CD4-positive, alpha-beta T cell treated with Interleukin-2 at 100 ng/mL for 4 hours (primary cell): ENCODE data around the gene STK24.

Experiments used
- DNase-seq: peaks from one replicate; pipeline ENCODE4 v3.0.0-alpha.2; 2020; ENCODE audit warnings: low spot score

Gene STK24

GRCh38 chr13:98532254-98532653, 44.7 kb downstream of the STK24 start:
- DNase-seq, result no peak

DNA sequence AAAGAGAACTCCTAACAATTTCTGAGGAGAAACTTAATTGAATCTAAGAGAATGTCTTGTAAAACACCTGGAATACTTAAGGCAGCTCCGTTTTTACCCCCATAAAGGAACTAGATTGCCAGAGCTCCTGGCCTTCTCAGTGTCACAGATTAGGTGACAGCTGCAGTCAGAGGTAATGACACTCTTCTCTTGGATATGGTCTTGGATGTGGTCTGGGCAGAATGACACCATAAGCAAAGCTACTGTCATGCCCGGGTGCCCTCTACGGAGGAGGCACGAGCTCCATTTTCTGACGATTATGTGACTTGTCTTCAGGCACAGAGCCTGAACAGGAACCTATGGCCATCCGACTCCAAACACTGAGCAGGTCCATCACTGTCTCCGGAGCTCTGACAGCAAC, 46.7 kb downstream of the STK24 start:
- DNase-seq, result no peak

- DNase-seq, result no peak
Observed at GRCh38 chr13:98529171-98529570, 47.7 kb downstream of the STK24 start.

DNA sequence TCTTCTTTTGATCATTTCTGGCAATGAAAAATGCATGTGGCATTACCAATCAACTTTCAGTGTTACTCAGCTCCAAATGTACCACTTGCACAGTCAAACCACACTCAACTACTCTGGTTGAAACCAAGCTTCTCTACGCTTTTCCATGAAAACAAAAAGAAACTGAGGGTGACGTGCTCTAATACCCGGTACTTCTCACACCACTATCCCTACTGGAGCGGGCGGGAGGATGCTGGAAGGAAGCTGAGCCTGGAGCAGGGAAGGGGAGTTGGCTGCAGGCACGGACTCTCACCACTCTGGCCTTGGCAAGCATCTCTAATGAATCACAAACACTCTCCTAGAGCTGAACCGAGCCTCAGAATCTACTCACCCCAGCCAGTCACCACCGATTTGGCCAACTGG, 48.2 kb downstream of the STK24 start:
- no peak for DNase-seq

DNA sequence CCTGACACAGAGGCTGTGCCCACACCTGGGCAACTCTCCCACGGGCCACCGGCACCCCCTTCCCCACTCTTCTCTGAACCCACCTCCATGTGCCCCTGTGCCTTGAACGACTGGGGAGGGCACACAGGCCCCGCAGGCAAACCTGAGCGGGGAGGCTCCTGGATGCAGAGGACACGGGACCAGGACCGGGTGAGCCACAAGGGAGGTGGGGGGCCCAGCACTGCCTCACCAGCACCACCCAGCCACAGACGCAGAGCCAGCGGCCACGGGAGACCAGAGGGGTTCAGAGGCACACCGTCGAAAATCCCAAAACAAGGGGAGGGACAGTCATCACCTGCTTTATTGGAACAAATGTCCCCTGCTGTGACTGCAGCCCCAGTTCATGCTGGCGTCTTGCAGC, 49.4 kb downstream of the STK24 start:
- no peak for DNase-seq

- DNase-seq, result no peak
Observed at GRCh38 chr13:98526182-98526512, 50.8 kb downstream of the STK24 start.

- DNase-seq, result no peak
Observed at GRCh38 chr13:98525456-98526181, 51.3 kb downstream of the STK24 start.

GRCh38 chr13:98524793-98525192, 52.1 kb downstream of the STK24 start:
- DNase-seq, result no peak

GRCh38 chr13:98524391-98524790, 52.5 kb downstream of the STK24 start:
- DNase-seq, result peak; percentile 39

DNA sequence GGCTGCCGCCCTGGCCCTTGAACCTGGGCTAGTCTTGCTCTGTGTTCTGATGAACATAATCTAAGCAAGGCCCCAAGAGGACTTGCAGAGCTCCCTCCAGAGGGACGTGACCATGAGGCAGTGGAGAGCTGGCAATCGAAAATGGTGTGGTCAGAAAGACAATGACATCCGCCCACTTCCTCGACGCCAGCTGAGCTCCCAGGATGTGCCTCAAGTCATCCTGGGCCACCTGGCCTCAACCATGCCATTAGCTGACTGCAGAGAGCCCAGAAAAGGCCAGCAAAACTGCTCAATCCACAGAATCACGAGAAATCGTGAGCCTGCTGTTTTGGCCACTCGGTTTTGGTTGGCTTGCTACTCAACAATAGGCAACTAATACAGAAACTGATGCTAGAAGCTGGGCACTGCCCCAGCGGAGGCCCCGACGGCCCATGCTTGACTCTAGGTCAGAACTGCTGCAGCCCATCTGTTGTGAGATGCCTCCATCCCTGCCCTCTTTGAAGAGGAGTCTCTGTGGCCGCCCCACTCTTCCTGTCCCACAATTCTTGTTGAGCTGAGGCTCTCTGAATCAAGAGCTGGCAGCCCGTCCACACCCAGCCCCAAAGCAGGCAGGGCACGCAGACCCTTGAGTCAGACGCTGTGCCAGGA, 53.3 kb downstream of the STK24 start:
- no peak for DNase-seq

DNA sequence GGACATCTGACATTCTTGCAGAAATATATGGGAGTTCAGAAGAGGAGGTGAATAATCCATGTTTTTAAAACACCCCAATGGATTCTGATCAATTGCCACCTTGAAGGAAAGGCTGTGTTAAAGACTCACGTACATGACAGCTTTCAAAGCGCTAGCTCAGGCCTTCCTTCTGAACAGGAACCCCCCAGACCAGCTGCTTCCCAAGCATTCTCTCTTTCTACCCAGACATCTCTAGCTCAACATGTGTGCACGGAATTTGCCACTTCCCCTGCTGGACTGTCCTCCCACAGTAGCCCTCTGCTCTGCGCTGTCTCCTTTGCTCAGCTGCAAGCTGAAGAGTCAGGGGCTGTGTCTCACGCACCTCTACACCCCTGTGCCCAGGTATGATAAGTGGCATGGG, 54.5 kb downstream of the STK24 start:
- DNase-seq, result no peak

DNA sequence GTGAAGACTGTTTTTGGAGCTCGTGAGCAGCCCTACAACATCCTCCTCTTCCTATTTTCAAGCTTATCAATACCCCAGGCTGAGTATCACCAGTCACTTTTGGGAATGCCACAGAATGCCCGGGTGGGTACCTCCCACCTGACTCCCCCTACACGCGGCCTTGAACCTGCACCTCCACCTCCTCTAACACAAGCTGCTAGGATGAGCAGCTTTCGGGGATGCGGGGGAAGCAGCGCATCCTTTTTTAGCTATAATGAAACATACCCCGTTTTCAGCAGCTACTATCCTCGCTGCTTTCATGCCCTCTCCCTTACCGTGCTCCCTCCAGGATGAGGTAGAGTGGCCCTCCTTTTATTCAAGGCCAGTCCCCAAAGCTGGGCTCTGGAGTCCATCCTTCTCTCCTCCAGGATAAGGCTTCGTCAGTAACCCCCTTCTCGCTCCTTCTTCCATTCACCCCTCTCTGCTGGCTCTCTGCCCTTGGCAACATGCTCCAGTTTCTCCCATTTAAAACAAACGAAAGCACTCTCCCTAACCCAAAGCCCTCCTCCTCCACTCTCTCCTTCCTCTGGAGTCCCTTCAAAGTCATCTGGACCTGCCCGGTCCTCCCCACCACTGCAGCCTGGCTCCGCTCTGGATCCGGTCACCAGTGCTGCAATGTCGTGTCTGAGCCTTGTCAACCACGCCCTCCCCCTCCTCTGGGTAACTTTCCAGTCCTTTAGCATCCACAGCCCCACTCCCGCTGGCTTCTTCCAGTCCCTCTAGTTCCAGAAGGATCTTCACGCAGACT, 55.3 kb downstream of the STK24 start:
- no peak for DNase-seq

DNA sequence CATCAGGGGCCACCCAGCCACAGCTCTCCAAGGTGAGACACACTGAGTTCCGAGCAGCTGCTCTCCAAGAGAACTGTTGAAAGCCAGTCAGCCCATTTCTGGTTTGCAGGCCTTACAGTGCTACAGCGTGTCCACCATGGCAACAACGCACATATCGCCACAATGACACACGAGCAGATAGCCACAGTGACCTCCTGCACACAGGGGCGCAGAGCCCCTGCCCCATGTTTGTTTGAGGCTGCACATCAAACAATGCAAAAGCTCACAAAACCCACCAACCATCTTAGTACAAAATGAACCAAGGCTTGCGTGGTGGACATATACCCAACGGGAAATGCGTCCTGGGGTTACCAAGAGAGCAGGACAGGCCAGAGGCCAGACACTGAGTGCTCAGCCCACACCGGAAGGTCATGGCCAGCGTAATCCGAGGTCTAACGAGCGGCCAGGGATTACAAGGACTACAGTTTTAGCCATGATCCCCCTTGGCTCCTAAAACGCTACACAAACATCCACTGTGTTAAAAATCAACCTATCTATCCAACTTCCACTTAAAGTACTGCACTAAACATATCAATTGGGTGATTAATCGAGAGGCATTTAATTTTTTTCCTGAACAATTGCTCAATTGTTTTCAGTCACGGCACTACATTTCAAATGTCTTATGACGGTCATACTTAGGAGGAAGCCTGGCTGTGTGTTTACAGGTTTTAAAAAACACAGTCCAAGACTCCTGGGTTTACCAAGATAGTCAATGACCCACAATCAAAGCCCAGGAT, 56.0 kb downstream of the STK24 start:
- DNase-seq, result no peak

GRCh38 chr13:98519976-98520375, 56.9 kb downstream of the STK24 start:
- no peak for DNase-seq

DNA sequence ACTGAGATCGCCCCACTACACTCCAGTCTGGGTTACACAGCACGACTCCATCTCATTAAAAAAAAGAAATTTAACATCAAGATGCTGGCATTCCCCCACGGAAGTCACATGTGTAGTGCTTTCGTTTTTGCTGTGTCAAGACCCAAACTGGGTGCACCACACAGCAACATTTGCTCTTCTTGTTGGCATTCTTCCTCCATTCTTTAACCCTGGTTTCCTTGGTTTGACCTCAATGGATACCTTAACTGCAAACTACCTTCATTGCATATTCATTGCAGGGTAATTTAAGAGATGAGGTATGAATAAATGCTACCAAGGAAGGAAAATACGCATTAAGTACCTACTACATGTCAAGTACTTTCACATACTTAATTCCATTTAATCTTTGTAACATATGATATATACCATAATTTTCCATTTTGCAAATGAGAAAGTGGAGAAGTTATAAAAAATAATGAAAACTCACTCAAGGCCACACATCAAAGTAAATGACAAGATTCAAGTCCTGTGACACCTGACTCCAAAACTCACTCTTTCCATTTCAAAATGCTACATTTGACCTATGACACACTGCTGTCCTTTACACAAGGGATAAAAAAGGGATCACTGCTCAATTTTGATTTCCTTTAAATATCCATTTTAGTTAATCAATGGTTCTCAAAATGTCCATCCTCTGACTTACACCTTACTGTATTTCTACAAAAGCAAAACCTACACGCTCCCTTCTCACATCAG, 59.2 kb downstream of the STK24 start:
- DNase-seq, result peak; percentile 61

DNA sequence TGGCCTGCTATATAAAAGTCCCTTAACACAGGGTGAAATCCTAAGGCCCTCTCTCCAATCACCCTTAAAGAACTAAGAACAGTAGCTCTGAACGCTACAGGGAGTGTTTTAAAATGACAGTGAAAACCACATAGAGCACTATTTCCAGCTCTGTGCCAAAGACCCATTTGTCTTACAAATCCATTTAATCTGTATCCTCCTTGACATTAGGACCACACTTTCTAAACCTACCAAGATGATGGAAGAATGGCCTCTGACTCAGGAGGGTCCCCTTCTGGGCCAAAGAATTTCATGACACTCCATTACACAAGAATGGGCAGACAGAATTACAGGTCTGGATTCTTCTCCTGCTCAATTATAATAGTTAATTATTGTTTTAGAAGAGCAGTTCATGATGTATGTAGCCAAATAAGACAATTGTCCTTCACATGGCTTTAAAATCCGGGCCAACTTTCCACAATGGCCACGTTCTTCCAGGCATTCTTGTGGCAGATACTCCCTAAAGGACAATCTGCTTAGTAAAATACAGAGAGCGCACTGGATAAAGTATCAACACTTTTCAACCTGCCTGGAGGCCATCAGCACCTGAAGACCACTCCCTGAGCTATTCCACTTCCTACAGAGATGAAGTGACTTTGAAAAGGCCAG, 61.0 kb downstream of the STK24 start:
- no peak for DNase-seq

DNA sequence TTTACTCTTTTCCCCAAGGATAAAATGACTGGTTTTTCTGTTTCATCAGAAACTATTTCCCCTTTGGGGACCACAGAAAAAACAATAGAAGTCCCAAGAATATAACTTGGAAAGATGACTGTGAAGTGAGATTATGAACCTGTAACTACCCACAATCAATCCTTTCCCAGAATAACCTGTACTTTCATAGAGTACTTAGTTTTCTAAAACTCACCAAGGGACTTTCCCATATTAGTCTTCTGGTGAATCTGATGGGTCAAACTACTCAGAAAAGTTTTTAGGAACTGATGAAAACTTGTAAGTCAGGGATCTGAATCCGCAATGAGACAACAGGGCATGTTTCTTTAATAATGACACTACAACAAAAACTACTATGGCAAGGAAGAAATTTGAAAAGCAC, 62.6 kb downstream of the STK24 start:
- peak; percentile 48 for DNase-seq

- DNase-seq, result no peak
Observed at GRCh38 chr13:98513837-98514236, 63.1 kb downstream of the STK24 start.

DNA sequence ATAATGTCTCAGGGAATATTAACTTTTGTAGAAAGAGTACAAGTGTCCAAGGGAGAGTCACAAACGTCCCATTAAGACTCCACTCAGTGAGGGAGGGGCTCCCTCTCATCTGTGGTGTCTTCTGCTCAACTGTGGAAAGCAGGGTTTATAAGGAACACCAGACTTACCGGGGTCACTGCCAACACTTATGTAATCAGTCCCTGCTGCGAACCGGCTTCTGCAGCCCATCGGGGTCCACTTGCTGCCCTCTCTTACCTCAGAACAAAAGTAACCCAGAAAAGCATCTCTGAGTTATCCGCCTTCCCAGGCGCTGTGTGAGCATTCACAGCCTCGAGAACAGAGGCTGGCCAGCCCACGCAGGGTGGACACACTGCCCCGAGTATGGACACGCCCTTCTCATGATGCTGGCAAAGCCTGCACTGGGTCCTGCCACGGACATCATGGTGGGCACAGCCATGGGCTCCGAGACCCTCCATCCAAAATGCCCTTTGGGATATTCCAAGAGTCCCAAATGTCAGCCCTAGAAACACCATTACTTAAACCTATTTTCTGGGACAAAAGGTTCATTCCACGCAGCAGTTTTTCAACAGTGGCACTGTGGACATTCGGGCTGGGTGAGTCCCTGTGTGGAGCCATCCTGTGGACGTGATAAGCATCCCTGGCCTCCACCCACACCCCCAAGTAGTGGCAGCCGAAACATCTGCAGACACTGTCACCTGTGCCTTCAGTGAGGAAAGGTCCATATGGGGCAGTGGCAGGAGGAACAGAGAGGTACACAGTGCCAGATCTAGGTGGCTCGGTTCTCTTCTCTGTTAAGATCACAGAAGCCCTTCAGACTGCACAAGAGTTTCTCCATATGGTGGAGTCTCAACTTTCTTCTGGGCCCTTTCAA, 63.9 kb downstream of the STK24 start:
- no peak for DNase-seq

DNA sequence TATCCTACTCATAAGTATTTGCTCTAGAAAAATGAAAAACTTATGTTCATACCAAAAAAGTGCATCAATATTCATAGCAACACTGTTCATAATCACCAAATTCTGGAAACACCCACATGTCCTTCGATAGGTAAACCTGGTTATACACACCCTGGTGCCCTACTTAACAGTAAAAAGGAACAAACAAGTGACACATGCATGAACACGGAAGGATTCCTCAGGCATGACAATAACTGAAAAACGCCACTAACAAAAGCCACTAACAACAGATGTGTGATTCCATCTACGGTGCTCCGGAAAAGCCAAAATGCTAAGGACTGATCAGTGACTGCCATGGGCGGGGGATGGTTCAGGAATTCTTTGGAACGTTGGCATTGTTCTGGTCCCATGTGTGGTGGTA, 65.5 kb downstream of the STK24 start:
- DNase-seq, result peak; percentile 62
